Measurements from ENCODE around the gene SIDT2. TPM values are rescaled to one million over a fixed set of nuclear protein-coding genes. Genes with fewer than 3 reads are reported as not detected.

Gene SIDT2
- total RNA-seq, 1 donor from 2014 or later, result 37.3 TPM

DNA sequence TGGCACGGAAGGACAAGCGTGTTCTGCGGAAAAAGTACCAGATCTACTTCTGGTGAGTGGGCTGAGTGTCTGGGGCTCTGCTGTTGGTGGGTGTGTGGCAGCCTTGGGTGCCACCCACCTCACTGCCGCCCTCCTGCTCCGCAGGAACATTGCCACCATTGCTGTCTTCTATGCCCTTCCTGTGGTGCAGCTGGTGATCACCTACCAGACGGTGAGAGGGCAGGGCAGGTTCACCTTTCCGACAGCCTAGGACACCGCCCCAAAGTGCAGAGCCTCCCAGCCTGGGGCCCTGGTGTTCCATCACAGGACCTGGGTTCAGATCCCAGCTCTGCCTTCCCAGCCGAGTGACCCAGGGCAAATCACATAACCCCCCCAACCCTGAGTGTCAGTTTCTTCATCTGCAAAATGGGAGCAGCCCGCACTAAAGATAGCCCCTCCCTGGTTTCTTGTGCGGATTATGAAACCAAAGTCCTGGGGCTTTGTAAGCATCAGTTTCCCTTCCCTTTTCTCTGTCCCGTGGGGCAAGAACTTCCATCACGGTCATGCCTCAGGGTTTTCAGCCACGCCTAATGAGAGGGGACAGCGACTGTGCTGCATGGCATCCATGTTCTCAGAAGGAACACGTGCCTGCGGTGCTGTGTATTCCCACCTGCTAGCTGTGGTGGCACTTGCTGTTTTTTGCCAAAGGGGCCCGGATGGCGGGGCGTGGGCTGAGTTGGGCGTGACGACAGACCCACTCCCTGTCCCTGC, 10.8 kb downstream of the SIDT2 start:
- DNase-seq (ENCODE audit: low spot score), result no peak

GRCh38 chr11:117189941-117190544, 11.5 kb downstream of the SIDT2 start:
- no peak for DNase-seq (ENCODE audit: low spot score)

DNA sequence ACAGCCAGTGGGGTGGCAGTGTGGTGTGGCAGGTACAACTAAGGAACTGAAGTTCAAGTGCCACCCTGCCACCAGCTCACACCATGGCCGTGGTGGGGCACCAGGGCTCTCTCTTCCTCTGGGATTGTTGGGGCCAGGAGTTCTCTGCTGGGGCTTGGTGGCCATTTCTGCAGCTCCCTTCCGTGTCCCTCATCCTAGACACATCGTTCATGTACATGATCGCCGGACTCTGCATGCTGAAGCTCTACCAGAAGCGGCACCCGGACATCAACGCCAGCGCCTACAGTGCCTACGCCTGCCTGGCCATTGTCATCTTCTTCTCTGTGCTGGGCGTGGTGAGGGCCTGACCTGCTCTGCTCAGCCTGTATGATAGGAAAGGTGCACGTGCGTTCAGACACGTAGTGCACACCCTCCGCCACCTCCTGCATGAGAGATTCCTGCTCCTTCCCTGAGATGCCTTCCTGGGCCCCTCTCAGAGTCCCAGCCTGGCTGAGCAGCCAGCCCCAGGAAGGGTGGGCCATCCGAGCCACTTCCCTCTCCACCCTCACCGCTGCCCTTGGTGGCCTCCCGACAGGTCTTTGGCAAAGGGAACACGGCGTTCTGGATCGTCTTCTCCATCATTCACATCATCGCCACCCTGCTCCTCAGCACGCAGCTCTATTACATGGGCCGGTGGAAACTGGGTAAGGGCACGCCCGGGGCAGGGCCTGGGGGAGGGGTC, 13.3 kb downstream of the SIDT2 start:
- DNase-seq (ENCODE audit: low spot score), result no peak

GRCh38 chr11:117192401-117192875, 13.9 kb downstream of the SIDT2 start:
- no peak for DNase-seq (ENCODE audit: low spot score)

GRCh38 chr11:117193130-117194020, 14.8 kb downstream of the SIDT2 start:
- no peak for DNase-seq (ENCODE audit: low spot score)

DNA sequence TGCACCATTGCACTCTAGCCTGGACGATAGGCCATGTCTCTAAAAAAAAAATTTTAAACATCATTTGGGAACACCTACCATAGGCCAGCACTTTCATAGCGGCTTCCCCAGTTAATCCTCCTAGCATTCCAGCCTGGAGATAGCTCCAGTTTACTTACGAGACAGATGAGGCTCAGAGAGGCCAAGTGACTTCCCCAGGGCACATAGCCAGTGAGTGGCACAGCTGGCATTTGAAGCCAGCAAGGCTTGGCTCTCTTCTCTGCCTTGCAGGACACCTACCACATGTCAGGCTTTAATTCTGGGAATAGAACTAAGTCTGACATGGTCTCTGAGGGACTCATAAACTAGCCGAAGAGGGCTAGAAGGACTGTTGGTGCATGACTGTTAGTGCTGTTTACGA, 15.7 kb downstream of the SIDT2 start:
- no peak for DNase-seq (ENCODE audit: low spot score)

GRCh38 chr11:117195258-117195657, 16.7 kb downstream of the SIDT2 start:
- DNase-seq (ENCODE audit: low spot score), result no peak

- no peak for DNase-seq (ENCODE audit: low spot score)
These were observed 17.2 kb downstream of the SIDT2 start for GRCh38 chr11:117195761-117196160.

GRCh38 chr11:117197006-117197405, 18.5 kb downstream of the SIDT2 start:
- DNase-seq (ENCODE audit: low spot score), result no peak

- DNase-seq (ENCODE audit: low spot score), result peak; percentile 57
These were observed 19.2 kb downstream of the SIDT2 start for GRCh38 chr11:117197516-117198456.

GRCh38 chr11:117198613-117199012, 20.1 kb downstream of the SIDT2 start:
- DNase-seq (ENCODE audit: low spot score), result no peak

GRCh38 chr11:117199053-117199915, 20.7 kb downstream of the SIDT2 start, which contains the start of gene TAGLN:
TSS of gene TAGLN (plus strand) at chr11:117199370. CDS start at chr11:117203014, 3,644 bp downstream.
- peak; percentile 96 for DNase-seq (ENCODE audit: low spot score)

DNA sequence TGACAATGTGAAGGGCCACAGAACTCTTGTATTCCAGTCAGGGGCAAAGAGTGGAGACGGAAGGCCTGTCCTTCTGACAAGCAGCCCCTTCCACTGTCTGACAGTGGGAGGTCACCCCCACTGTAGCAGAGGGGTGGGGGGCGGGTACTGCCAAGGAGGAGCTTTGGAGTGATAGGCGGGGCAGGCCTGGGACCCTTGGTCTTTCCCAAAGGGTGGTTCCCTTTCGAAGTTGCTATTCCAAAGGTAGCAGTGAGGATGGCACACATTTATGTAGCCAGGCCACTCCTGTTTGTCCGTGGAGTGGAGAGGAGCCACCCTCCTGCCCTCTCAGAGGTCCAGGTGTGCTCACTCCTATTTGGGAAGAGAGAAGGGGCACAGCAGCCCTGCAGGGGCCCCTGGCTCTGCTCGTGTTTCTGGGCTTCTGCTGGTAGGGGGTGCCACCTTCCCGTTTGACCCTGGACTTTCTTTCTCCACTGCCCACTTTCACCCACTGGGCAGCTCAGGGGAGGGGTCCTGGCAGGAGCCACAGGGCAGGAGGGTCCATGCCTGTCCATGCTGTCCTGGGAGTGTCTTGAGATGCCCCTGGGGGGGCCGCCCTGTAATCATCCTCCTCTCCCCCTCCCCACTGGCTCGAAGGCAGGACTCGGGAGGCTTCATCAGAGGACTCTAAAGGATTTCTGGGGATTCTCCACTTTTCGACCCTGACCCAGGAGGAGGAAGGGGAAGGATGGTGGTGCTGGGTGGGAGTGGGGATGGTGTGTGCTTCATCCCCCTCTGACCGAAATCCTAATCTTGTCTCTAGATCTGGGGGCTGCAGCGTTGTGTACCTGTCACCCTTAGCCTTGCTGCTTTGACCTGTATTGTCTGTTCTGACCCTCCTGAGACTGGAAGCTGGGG, 21.6 kb downstream of the SIDT2 start:
- DNase-seq (ENCODE audit: low spot score), result peak; percentile 37

GRCh38 chr11:117200813-117201657, 22.5 kb downstream of the SIDT2 start:
- peak; percentile 44 for DNase-seq (ENCODE audit: low spot score)

- no peak for DNase-seq (ENCODE audit: low spot score)
These were observed 23.2 kb downstream of the SIDT2 start for GRCh38 chr11:117201658-117202305.

DNA sequence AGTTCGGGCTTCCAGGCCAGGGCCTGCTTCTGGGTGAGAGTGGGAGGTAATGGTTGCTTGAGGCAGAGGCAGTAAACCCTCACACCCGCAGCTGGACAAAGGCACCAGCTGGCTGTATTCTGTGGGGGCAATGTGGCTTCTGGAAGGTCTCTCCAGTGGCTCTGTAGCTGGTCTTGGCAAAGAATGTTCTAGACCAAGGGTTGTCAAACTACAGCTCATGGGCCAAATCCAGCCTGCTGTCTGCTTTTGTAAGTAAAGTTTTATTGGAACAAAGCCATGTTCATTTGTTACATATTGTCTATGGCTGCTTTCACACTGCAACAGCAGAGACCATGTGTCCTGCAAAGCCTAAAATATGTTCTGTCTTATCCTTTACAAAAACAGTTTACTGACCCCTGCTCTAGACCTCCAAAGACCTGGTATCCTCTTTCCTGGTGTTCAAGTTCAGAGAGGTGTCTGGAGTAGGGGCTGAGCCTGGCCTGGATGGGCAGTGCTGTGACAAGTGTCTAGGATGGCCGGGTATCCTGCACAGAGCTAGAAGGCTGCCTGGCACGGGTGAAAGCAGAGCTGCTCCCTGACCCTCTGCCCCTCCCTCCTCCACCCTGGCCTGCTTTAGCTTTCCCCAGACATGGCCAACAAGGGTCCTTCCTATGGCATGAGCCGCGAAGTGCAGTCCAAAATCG, 24.0 kb downstream of the SIDT2 start:
- DNase-seq (ENCODE audit: low spot score), result no peak

Measured in umbilical cord (tissue), 2 donors.